HepG2 (cell line): ENCODE data around the gene MAP2K5. TPM values are rescaled to one million over a fixed set of nuclear protein-coding genes. Genes with fewer than 3 reads are reported as not detected.

ENCODE experiments used
- ATF2 ChIP-seq: sonication (generic); formaldehyde crosslinking; IDR thresholded peaks from 2 replicates; pipeline ENCODE4 v1.4.0; 2020; ENCODE audit warnings: missing genetic modification reagents
- BRF2 ChIP-seq: sonication (generic); formaldehyde crosslinking; IDR thresholded peaks from 2 replicates; pipeline ENCODE4 v1.8.1; 2022; ENCODE audit warnings: mild to moderate bottlenecking, missing genetic modification reagents
- CBFB ChIP-seq: sonication (generic); formaldehyde crosslinking; IDR thresholded peaks from 2 replicates; pipeline ENCODE4 v1.4.0; 2020; ENCODE audit warnings: missing genetic modification reagents
- CSRNP1 ChIP-seq: sonication (generic); formaldehyde crosslinking; IDR thresholded peaks from 2 replicates; pipeline ENCODE4 v1.8.1; 2023; ENCODE audit warnings: mild to moderate bottlenecking, missing genetic modification reagents
- GFI1 ChIP-seq: sonication (generic); formaldehyde crosslinking; IDR thresholded peaks from 2 replicates; pipeline ENCODE4 v1.5.0; 2020; ENCODE audit warnings: missing genetic modification reagents, mild to moderate bottlenecking, borderline replicate concordance
- GMEB2 ChIP-seq: IDR thresholded peaks from 2 replicates; pipeline ENCODE4 v1.6.1; 2016; ENCODE audit warnings: missing biosample characterization, missing genetic modification reagents, low read depth
- MXD4 ChIP-seq: IDR thresholded peaks from 2 replicates; pipeline ENCODE4 v1.6.1; 2016; ENCODE audit warnings: mild to moderate bottlenecking, missing biosample characterization, missing genetic modification reagents
- RNF2 ChIP-seq: fragments of 450-650 bp; conservative IDR thresholded peaks from 2 replicates; pipeline ENCODE4 v1.6.1; 2016; ENCODE audit warnings: low read depth
- SATB2 ChIP-seq: sonication (generic); formaldehyde crosslinking; IDR thresholded peaks from 2 replicates; pipeline ENCODE4 v1.5.0; 2020; ENCODE audit warnings: missing genetic modification reagents
- THRA ChIP-seq: sonication (generic); formaldehyde crosslinking; IDR thresholded peaks from 2 replicates; pipeline ENCODE4 v1.4.0; 2020; ENCODE audit warnings: missing genetic modification reagents, borderline replicate concordance
- ZBTB39 ChIP-seq: sonication (generic); formaldehyde crosslinking; IDR thresholded peaks from 2 replicates; pipeline ENCODE4 v1.5.0; 2020; ENCODE audit warnings: missing genetic modification reagents
- ZNF230 ChIP-seq: sonication (generic); formaldehyde crosslinking; IDR thresholded peaks from 2 replicates; pipeline ENCODE4 v1.4.0; 2020; ENCODE audit warnings: mild to moderate bottlenecking, missing genetic modification reagents
- ZNF354B ChIP-seq: sonication (generic); formaldehyde crosslinking; IDR thresholded peaks from 2 replicates; pipeline ENCODE4 v1.8.0; 2022; ENCODE audit warnings: mild to moderate bottlenecking, missing genetic modification reagents
- ZNF558 ChIP-seq: sonication (generic); formaldehyde crosslinking; IDR thresholded peaks from 2 replicates; pipeline ENCODE4 v1.9.0; 2022; ENCODE audit warnings: mild to moderate bottlenecking, missing genetic modification reagents, borderline replicate concordance
- ZNF605 ChIP-seq: sonication (generic); formaldehyde crosslinking; IDR thresholded peaks from 2 replicates; pipeline ENCODE4 v1.8.0; 2022; ENCODE audit warnings: mild to moderate bottlenecking, missing genetic modification reagents
- ZNF710 ChIP-seq: sonication (generic); formaldehyde crosslinking; IDR thresholded peaks from 2 replicates; pipeline ENCODE4 v1.5.0; 2020; ENCODE audit warnings: mild to moderate bottlenecking, missing genetic modification reagents, borderline replicate concordance
- polyA plus RNA-seq, 8 experiments: library from polyadenylated mRNA; depleted of rRNA in 3 of 8; stranded (reverse) in 7 of 8; unstranded in 1 of 8; fragments of >200 nt; fragmentation: Illumina TruSeq in 4 of 8; extraction: Trizol in 4 of 8; gene quantifications; 2 replicates each; pipeline versions ENCODE4 v1.2.1 to v1.2.3, GENCODE V29; 2011 to 2016; ENCODE audit warnings: low read depth in 4 of 8, missing spikeins in 1 of 8, mixed read lengths in 1 of 8; ENCODE audit not compliant: insufficient read depth in 1 of 8
- total RNA-seq, 5 experiments: library from RNA; depleted of rRNA; stranded (reverse); fragments of >200 nt; fragmentation: Illumina TruSeq; extraction: Trizol; gene quantifications; 2 replicates each; pipeline ENCODE4 v1.2.3, GENCODE V29; 2016; ENCODE audit warnings: low read depth in 1 of 5

MAP2K5 gene
- total and polyA plus RNA-seq, 2 of the 13 experiments (the other 11 are each of a cell fraction or from before 2014, with no cell fraction given) = 4.0 to 4.3 TPM

GRCh38 chr15:67521029-67521782, 21.3 kb upstream of the MAP2K5 start, which contains the start of gene C15orf61 (continued):
- TF ChIP-seq RNF2 (peak; percentile 98; the same call in 1 of the 2 replicates), SATB2 (CRISPR knock-in tag) (peak; percentile 86), GMEB2 (peak; percentile 61; the same call in 1 of the 2 replicates), ZNF605 (peak; percentile 86), BRF2 (CRISPR knock-in tag) (peak; percentile 92; the same call in 1 of the 2 replicates), ZNF558 (0 out of 2 replicates have a peak, but pooled peaks have one; percentile 49), ZBTB39 (CRISPR knock-in tag) (peak; percentile 74; the same call in 1 of the 2 replicates), CSRNP1 (peak; percentile 81), CBFB (CRISPR knock-in tag) (peak; percentile 52; the same call in 1 of the 2 replicates), ATF2 (CRISPR knock-in tag) (peak; percentile 72), ZNF230 (CRISPR knock-in tag) (peak; percentile 76; the same call in 1 of the 2 replicates), MXD4 (CRISPR knock-in tag) (peak; percentile 74; the same call in 1 of the 2 replicates), THRA (no peak), ZNF710 (peak; percentile 91), ZNF354B (0 out of 2 replicates have a peak, but pooled peaks have one; percentile 44), GFI1 (CRISPR knock-in tag) (no peak; the same call in 1 of the 2 replicates)
